Heart right ventricle (tissue), 16 donors: Measurements from ENCODE around the gene MEFV. TPM values are rescaled to one million over a fixed set of nuclear protein-coding genes. Genes with fewer than 3 reads are reported as not detected.

Experiments used
- ATAC-seq, 8 donors: fragments of 200-7000 bp; cut with Tn5 transposase; one replicate each; pipeline ENCODE4 v1.9.1; 2020; ENCODE audit warnings: mild to moderate bottlenecking in 8 of 8, moderate library complexity in 8 of 8, moderate number of reproducible peaks in 1 of 8
- DNase-seq, 2 donors: peaks; one replicate each; pipeline ENCODE4 v3.0.0-alpha.2; 2020
- H3K27ac ChIP-seq, 10 donors: fragments of 200-600 bp; sonication (generic) in 2 of 10; one replicate each; pipeline versions ENCODE4 v1.5.0 to v1.8.0; 2020 to 2022; ENCODE audit warnings: mild to moderate bottlenecking in 3 of 10
- H3K27me3 ChIP-seq, 7 donors: fragments of 200-600 bp; one replicate each; pipeline ENCODE4 v1.8.0; 2021 to 2022; ENCODE audit warnings: mild to moderate bottlenecking in 2 of 7
- H3K36me3 ChIP-seq, 9 donors: fragments of 200-600 bp; sonication (generic) in 1 of 9; one replicate each; pipeline versions ENCODE4 v1.5.0 to v1.8.0; 2020 to 2022; ENCODE audit warnings: mild to moderate bottlenecking in 2 of 9
- H3K4me1 ChIP-seq, 9 donors: fragments of 200-600 bp; sonication (generic) in 1 of 9; one replicate each; pipeline versions ENCODE4 v1.5.0 to v1.8.0; 2020 to 2022; ENCODE audit warnings: mild to moderate bottlenecking in 4 of 9
- H3K4me3 ChIP-seq, 10 donors: fragments of 200-600 bp; sonication (generic) in 2 of 10; one replicate each; pipeline versions ENCODE4 v1.5.0 to v1.8.0; 2020 to 2022; ENCODE audit warnings: mild to moderate bottlenecking in 7 of 10, moderate library complexity in 2 of 10
- H3K9me3 ChIP-seq, 11 donors: fragments of 200-600 bp in 10 of 11; sonication (generic) in 2 of 11; one replicate each; pipeline versions ENCODE4 v1.5.0 to v1.8.0; 2013 to 2022; ENCODE audit warnings: mild to moderate bottlenecking in 2 of 11, control low read depth in 1 of 11, moderate library complexity in 1 of 11
- CTCF ChIP-seq, 9 donors: fragments of 200-600 bp; sonication (generic) in 2 of 9; IDR thresholded peaks; one replicate each; pipeline versions ENCODE4 v1.5.0 to v1.8.0; 2021 to 2022; ENCODE audit warnings: antibody characterized with exemption in 9 of 9, mild to moderate bottlenecking in 5 of 9, moderate library complexity in 1 of 9
- WGBS, 2 donors: extraction: QIAGEN DNeasy Blood & Tissue Kit; methylation state at CpG; one replicate each; pipeline ENCODE4 v1.1.7; 2013; ENCODE audit warnings: inconsistent platforms in 1 of 2; 5-methylcytosine and 5-hydroxymethylcytosine counted together
- intact Hi-C, 10 donors: fragments of 100-400 bp; cut with DNase I; formaldehyde crosslinking; loops; one replicate each; pipeline versions ENCODE4 v1.11.1 to v1.14.2; 2022
- polyA plus RNA-seq, 2 donors: library from polyadenylated mRNA; stranded (reverse); fragments of 200-250 nt; gene quantifications; one replicate each; pipeline ENCODE4 v1.2.3, GENCODE V29; 2013
- total RNA-seq, 10 donors: library from RNA; stranded (reverse); fragmentation: NEBNext Ultra II Directional in 3 of 10; extraction: Animal tissue kit (Norgen Biotek cat#: 25700) in 3 of 10; gene quantifications; one replicate each; pipeline versions ENCODE4 v1.2.1 to v1.2.4, GENCODE V29; 2021 to 2023
- donor health status: Arrhythmogenic right ventricular cardiomyopathy.
- donor health status: ischemic (EF 13 %, LVEDD 7.1; RV severe dilation, severe dysfunction).
- donor health status: healthy with polysubstance abuse.
- donor health status: DM: no; HTN: yes; CAD: no.
- donor health status: DM: no; HTN: no; CAD: no.
- donor health status: ischemic (EF 25% LVEDD 6.9; RV normal size, moderate dysfunction).
- donor health status: ischemic (EF 25% LVEDD 5.7; RV mildly dilated, moderate dysfunction).
- donor health status: healthy.
- donor health status: DM: yes; HTN: yes; CAD: no.
- donor health status: Ischemic cardiomyopathy.
- donor health status: ischemic (EF 35%, LVEDD 5.7; RV mildly dilated, moderate dysfunction).
- donor health status: nonischemic (EF 11% LVEDD 7.7; RV severe dilation, severe dysfunction).
- donor health status: DM: yes; HTN: yes; CAD: no.
- donor health status: PGD.
- donor health status: ischemic (EF 29% LVEDD 5.4; RV normal size, mild dysfunction).
- donor health status: nonischemic (EF 23%, LVEDD 6.1; RV moderate dilation, normal function).

The MEFV gene
- total and polyA plus RNA-seq, 12 donors: 0.11 to 3.1 (median 0.46) TPM

- peak; percentile 94 to 97 for DNase-seq
These were observed 26.5 kb upstream of the MEFV start, which contains the start of gene ZNF263 for GRCh38 chr16:3282730-3283542. ZNF263 (plus strand) TSS chr16:3283491; CDS start chr16:3283819, 328 bp downstream.

DNA sequence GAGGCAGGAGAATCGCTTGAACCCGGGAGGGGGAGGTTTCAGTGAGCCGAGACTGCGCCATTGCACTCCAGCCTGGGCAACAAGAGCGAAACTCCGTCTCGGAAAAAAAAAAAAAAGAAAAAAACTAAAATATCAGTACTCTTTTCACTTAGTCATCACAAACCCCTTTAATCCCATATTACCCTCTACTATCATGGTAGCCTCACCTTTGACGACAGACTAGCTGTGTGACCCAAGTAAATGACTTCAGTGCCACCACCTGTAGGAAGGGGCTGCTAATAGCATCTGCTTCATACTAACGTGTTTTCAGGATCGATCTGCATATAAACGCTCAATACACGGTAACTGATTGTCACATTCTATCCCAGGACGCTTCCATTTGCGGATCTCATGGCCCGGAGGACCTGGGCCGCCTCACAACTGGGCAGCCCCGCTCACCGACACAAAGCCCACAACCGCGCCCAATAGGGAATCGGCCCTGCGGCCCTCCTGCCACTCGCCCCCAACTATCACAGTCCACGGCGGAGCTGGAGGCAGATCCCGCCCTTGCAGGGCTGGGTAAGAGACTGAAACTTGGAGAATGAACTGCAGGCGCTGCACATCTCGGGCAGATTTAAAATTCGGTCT is 25.8 kb upstream of the MEFV start:
- no peaks in the 10 kb centered on the region for H3K27me3 ChIP-seq
- intact Hi-C loops: loop anchor here in 6 of 10 donors (1.0 to 10.0 kb wide), 5 partner anchors 17 to 175 kb away; partner anchors contain the start of genes TIGD7 (in 1 of the 6), ZNF200 (in 1 of the 6) and ZNF75A (in 1 of the 6)
- DNase-seq (no peak), ATAC-seq (peak; percentile 30 to 61 (median 38))
- 11 to 13% methylated on average over 29 of the region's 29 CpGs for WGBS, 2 donors
- peaks cover 0 to 25% (median 18%) of the 10 kb centered on the region in 9 donors for H3K36me3 ChIP-seq
- peaks cover 0 to 28% (median 13%) of the 10 kb centered on the region in 11 donors for H3K9me3 ChIP-seq
- H3K4me3 ChIP-seq: peak overlapping the region; percentile 75 to 100 (median 95)
- TF ChIP-seq CTCF (IDR thresholded peaks at IDR 0.05): no peak
- peaks cover 9 to 32% (median 26%) of the 10 kb centered on the region in 9 donors for H3K4me1 ChIP-seq
- H3K27ac ChIP-seq: peak overlapping the region; percentile 98 to 99 (median 99)

More at GRCh38 chr16:3282730-3283542, 26.5 kb upstream of the MEFV start, which contains the start of gene ZNF263:
- Histone ChIP-seq H3K4me1 (peaks cover 9 to 32% (median 26%) of the 10 kb centered on the region in 9 donors), H3K4me3 (peak within 1 kb of the TSS; percentile 75 to 100 (median 95)), H3K9me3 (peaks cover 0 to 36% (median 20%) of the 10 kb centered on the region in 11 donors), H3K27me3 (no peaks in the 10 kb centered on the region), H3K27ac (peak within 1 kb of the TSS; percentile 98 to 99 (median 99)), H3K36me3 (peaks cover 0 to 32% (median 25%) of the 10 kb centered on the region in 9 donors)
- 0% methylated on average over 72 of the region's 72 CpGs for WGBS, 2 donors
- intact Hi-C loops: loop anchor here in 7 of 10 donors (1.0 to 10.0 kb wide), 6 partner anchors 18 to 174 kb away; partner anchors contain the start of genes TIGD7 (in 2 of the 7), ZNF75A (in 2 of the 7) and ZNF200 (in 1 of the 7)
- no peak for TF ChIP-seq CTCF (IDR thresholded peaks at IDR 0.05)
- peak; percentile 94 to 98 (median 96) for ATAC-seq

- DNase-seq: no peak
- peaks cover 9 to 32% (median 26%) of the 10 kb centered on the region in 9 donors for H3K4me1 ChIP-seq
- H3K27ac ChIP-seq: no peak overlapping the region
- TF ChIP-seq CTCF (IDR thresholded peaks at IDR 0.05): no peak
- H3K36me3 ChIP-seq: peaks cover 0 to 16% (median 9%) of the 10 kb centered on the region in 9 donors
- intact Hi-C loops: loop anchor here in 2 of 10 donors (5.0 to 10.0 kb wide), 2 partner anchors 47 to 176 kb away; partner anchors contain the start of gene ZNF200 (in 1 of the 2)
- peaks cover 0 to 19% (median 4%) of the 10 kb centered on the region in 11 donors for H3K9me3 ChIP-seq
- H3K27me3 ChIP-seq: no peaks in the 10 kb centered on the region
- no peak overlapping the region for H3K4me3 ChIP-seq
- 93 to 94% methylated on average over 6 of the region's 6 CpGs for WGBS, 2 donors
- no peak for ATAC-seq
These were observed 24.9 kb upstream of the MEFV start for GRCh38 chr16:3281222-3281820.
